ENCODE measurements around the gene NKAPD1.

- TF ChIP-seq CTCF (IDR thresholded peaks at IDR 0.05): peak in 1 of 7 experiments; percentile 26
- no peak for TF ChIP-seq POLR2A (IDR thresholded peaks at IDR 0.05)
- peak in 2 of 3 donors; percentile 43 to 80 for TF ChIP-seq POLR2AphosphoS5 (IDR thresholded peaks at IDR 0.05)
- TF ChIP-seq EP300 (IDR thresholded peaks at IDR 0.05): no peak
These were observed at the start of gene NKAPD1, which contains the start of gene PIH1D2 for GRCh38 chr11:112073941-112074811.

All from stomach (tissue), 4 donors.